GM23248 (cell line): Measurements from ENCODE around the gene UBTD1. TPM values are rescaled to one million over a fixed set of nuclear protein-coding genes. Genes with fewer than 3 reads are reported as not detected.

Source experiments
- DNase-seq: peaks from one replicate; pipeline ENCODE4 v3.0.0-alpha.2; 2015
- H2AFZ ChIP-seq: fragments of 200-600 bp; sonication (generic); 2 replicates; pipeline ENCODE4 v1.6.1; 2016; ENCODE audit warnings: antibody characterized with exemption
- H3F3A ChIP-seq: fragments of 200-600 bp; sonication (generic); 2 replicates; pipeline ENCODE4 v1.6.1; 2016; ENCODE audit warnings: mild to moderate bottlenecking, antibody characterized with exemption, mixed run types; ENCODE audit not compliant: insufficient read depth
- H3K27ac ChIP-seq: fragments of 200-600 bp; sonication (generic); 2 replicates; pipeline ENCODE4 v1.5.1; 2016; ENCODE audit warnings: mild to moderate bottlenecking
- H3K27me3 ChIP-seq: fragments of 200-600 bp; sonication (generic); replicated peaks from 2 replicates; pipeline ENCODE4 v1.6.1; 2016; ENCODE audit warnings: mild to moderate bottlenecking; ENCODE audit not compliant: insufficient read depth
- H3K36me3 ChIP-seq: fragments of 200-600 bp; sonication (generic); 2 replicates; pipeline ENCODE4 v1.6.1; 2016; ENCODE audit warnings: low read depth, mild to moderate bottlenecking
- H3K4me1 ChIP-seq: fragments of 200-600 bp; sonication (generic); 2 replicates; pipeline ENCODE4 v1.6.1; 2016; ENCODE audit warnings: mild to moderate bottlenecking; ENCODE audit not compliant: insufficient read depth
- H3K4me2 ChIP-seq: fragments of 200-600 bp; sonication (generic); one replicate; pipeline ENCODE4 v1.6.1; 2016; ENCODE audit warnings: mild to moderate bottlenecking; ENCODE audit not compliant: unreplicated experiment
- H3K4me3 ChIP-seq: fragments of 200-600 bp; sonication (generic); 2 replicates; pipeline ENCODE4 v1.5.1; 2016; ENCODE audit warnings: mild to moderate bottlenecking
- H3K79me2 ChIP-seq: fragments of 200-600 bp; sonication (generic); 2 replicates; pipeline ENCODE4 v1.6.1; 2016; ENCODE audit warnings: mild to moderate bottlenecking; ENCODE audit not compliant: insufficient read depth
- H3K9ac ChIP-seq: fragments of 200-600 bp; sonication (generic); 2 replicates; pipeline ENCODE4 v1.6.1; 2016; ENCODE audit warnings: mild to moderate bottlenecking
- H3K9me2 ChIP-seq: fragments of 200-600 bp; sonication (generic); 2 replicates; pipeline ENCODE4 v1.6.1; 2016; ENCODE audit warnings: mixed run types, mild to moderate bottlenecking, moderate library complexity; ENCODE audit not compliant: insufficient read depth
- H3K9me3 ChIP-seq: fragments of 200-600 bp; sonication (generic); one replicate; pipeline ENCODE4 v1.6.1; 2017; ENCODE audit warnings: low read depth
- H4K20me1 ChIP-seq: fragments of 200-600 bp; sonication (generic); 2 replicates; pipeline ENCODE4 v1.6.0; 2016; ENCODE audit not compliant: insufficient read depth
- EZH2 ChIP-seq: fragments of 200-600 bp; sonication (generic); IDR thresholded peaks from 2 replicates; pipeline ENCODE4 v1.6.1; 2018; ENCODE audit warnings: antibody characterized with exemption, mild to moderate bottlenecking; ENCODE audit not compliant: insufficient read depth, poor library complexity, severe bottlenecking
- EZH2phosphoT487 ChIP-seq: fragments of 200-600 bp; sonication (generic); IDR thresholded peaks from 2 replicates; pipeline ENCODE4 v1.6.1; 2018; ENCODE audit warnings: antibody characterized with exemption, moderate library complexity, mild to moderate bottlenecking, low read depth; ENCODE audit not compliant: insufficient read depth
- WGBS, 2 experiments: methylation state at CpG; one replicate each; pipeline ENCODE4 v1.1.6; 2015 to 2017; ENCODE audit warnings: low lambda C conversion rate in 2 of 2, low coverage in 1 of 2; ENCODE audit errors: missing lambda C conversion rate in 2 of 2; 5-methylcytosine and 5-hydroxymethylcytosine counted together
- in situ Hi-C: fragments of 300-500 bp; cut with MboI; formaldehyde crosslinking; loops from 2 replicates; pipeline ENCODE4 v1.15.0; 2020
- polyA plus RNA-seq: library from polyadenylated mRNA; unstranded; fragments of >200 nt; fragmentation: Nextera tagmentation; extraction: Ambion mirVana; gene quantifications from 2 replicates; pipeline ENCODE4 v1.2.1, GENCODE V29; 2016
- total RNA-seq: library from RNA; depleted of rRNA; stranded (reverse); fragments of >200 nt; shearing (Covaris generic); gene quantifications from 2 replicates; pipeline ENCODE4 v1.2.3, GENCODE V29; 2014; rRNA removed

Gene UBTD1, protein sequence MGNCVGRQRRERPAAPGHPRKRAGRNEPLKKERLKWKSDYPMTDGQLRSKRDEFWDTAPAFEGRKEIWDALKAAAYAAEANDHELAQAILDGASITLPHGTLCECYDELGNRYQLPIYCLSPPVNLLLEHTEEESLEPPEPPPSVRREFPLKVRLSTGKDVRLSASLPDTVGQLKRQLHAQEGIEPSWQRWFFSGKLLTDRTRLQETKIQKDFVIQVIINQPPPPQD
- 16.2 and 20.8 TPM in 2 replicates for total RNA-seq
- polyA plus RNA-seq, result 27.2 and 29.8 TPM in 2 replicates

DNA sequence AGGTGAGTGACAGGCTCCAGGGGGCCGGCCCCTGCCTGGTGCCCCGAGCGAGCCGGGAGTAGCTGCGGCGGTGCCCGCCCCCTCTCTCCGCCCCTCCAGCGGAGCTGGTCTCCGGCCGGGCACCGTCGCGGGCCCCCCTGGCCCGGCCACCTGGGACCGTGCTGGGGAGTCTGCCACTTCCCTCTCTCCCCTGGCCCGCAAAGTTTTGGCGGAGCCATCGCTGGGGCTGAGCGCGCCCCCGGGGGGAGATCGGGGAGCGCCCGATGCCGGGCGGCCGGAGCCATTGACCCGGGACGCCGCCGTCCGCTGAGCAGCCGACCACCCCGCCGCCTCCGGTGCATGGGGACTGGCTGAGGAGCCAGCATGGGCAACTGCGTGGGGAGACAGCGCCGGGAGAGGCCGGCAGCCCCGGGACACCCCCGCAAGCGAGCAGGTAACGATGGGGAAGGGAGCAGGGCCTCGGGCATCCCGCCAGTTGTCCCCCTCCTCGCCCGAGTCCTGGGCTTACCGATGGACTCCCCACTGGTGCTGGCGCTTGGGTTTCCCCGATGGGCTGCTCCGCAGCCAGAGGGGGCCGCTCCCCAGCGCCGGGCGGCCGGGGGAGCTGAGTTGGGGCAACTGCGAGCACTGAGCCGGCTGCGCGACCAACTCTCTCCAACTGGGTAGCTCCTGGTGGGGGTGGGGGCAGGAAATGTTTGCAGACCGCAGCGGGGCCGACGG, at the start of gene UBTD1:
Gene UBTD1, plus strand, starts transcription at position 84 of the 720 bp plus-strand sequence. Its CDS starts 280 bp downstream, at position 364.
- peaks cover 26% of the 10 kb centered on the region for H3F3A ChIP-seq
- WGBS, 2 experiments, result 2% methylated on average over 44 to 50 of the region's 66 CpGs
- peaks cover 28% of the 10 kb centered on the region for H3K4me1 ChIP-seq
- H3K36me3 ChIP-seq, result 0 out of 2 replicates have a peak, but pooled peaks cover 4% of the 10 kb centered on the region
- no peak for TF ChIP-seq EZH2
- no peak for TF ChIP-seq EZH2phosphoT487
- H3K4me3 ChIP-seq, result peak within 1 kb of the TSS; percentile 92
- H4K20me1 ChIP-seq, result no peaks in the 10 kb centered on the region; the same call in 1 of the 2 replicates
- H2AFZ ChIP-seq, result peak within 1 kb of the TSS; percentile 81
- no peaks in the 10 kb centered on the region for H3K27me3 ChIP-seq
- peak; percentile 79 for DNase-seq
- peak within 1 kb of the TSS; percentile 97 for H3K9ac ChIP-seq
- no peaks in the 10 kb centered on the region for H3K9me3 ChIP-seq
- in situ Hi-C loops, result no loop called here
- H3K79me2 ChIP-seq, result peaks cover 79% of the 10 kb centered on the region
- peak within 1 kb of the TSS; percentile 97 for H3K4me2 ChIP-seq
- H3K27ac ChIP-seq, result peak within 1 kb of the TSS; percentile 97
- no peaks in the 10 kb centered on the region for H3K9me2 ChIP-seq

DNA sequence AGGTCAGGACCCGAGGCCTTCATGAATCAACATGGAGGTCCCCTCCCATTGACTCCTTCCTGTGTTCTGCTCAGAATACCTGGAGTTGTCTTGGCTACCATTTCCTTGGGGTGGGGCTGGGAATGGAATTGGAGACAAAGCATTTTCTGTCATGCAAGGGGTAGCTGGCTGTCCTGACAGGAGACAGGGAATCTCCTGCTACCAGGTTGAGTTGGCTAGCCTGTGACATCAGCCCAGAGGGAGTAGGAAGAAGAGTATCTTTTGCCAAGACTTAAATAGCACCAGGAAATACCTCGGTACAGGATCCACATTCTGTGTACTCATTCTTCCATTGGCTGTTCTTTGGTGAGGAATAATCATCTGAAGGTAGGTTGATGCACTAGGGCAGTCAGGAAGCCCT, 47.9 kb upstream of the UBTD1 start:
- in situ Hi-C loops, result no loop called here
- no peak overlapping the region for H3K9ac ChIP-seq
- no peaks in the 10 kb centered on the region for H4K20me1 ChIP-seq
- H3K27me3 ChIP-seq, result no peaks in the 10 kb centered on the region
- no peak overlapping the region for H3K4me2 ChIP-seq
- H2AFZ ChIP-seq, result no peak overlapping the region
- peaks cover 95% of the 10 kb centered on the region for H3K79me2 ChIP-seq
- no peaks in the 10 kb centered on the region for H3K9me3 ChIP-seq
- no peak overlapping the region for H3K4me3 ChIP-seq
- peaks cover 23% of the 10 kb centered on the region; the same call in 1 of the 2 replicates for H3K4me1 ChIP-seq
- 86 to 96% methylated on average over 2 of the region's 2 CpGs for WGBS, 2 experiments
- no peaks in the 10 kb centered on the region for H3K9me2 ChIP-seq
- H3F3A ChIP-seq, result peaks cover 23% of the 10 kb centered on the region
- DNase-seq, result peak; percentile 35
- no peak for TF ChIP-seq EZH2
- H3K27ac ChIP-seq, result no peak overlapping the region
- peaks cover 27% of the 10 kb centered on the region for H3K36me3 ChIP-seq

DNA sequence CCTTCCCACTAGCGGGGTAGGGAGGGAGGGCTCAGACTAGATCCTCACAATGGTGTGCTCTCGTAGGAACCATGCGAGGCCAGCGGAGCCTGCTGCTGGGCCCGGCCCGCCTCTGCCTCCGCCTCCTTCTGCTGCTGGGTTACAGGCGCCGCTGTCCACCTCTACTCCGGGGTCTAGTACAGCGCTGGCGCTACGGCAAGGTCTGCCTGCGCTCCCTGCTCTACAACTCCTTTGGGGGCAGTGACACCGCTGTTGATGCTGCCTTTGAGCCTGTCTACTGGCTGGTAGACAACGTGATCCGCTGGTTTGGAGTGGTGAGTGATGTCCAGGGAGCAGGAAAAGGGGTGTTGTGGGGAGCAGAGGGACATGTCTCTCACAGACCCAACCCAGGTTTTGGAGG, 47.1 kb upstream of the UBTD1 start:
- 97% methylated on average over 17 of the region's 17 CpGs for WGBS, 2 experiments
- peaks cover 32% of the 10 kb centered on the region for H3K36me3 ChIP-seq
- H4K20me1 ChIP-seq, result no peaks in the 10 kb centered on the region

DNA sequence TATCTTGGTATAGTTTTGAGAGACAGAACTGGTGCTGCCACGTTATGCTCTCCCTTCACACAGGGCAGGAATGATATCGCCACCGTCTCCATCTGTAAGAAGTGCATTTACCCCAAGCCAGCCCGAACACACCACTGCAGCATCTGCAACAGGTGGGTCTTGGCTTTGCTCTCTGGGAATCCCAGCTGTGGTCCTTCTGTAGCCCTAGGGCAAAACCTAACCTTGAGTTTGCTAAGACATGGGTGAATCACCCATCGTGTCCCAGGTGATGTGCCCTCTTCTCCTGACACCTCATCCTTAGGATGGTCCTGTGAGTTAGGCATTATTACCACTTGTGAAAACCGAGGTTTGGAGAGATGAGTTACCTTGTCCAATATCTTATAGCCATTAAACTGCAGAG, 46.4 kb upstream of the UBTD1 start:
- peaks cover 38% of the 10 kb centered on the region for H3K36me3 ChIP-seq
- peaks cover 81% of the 10 kb centered on the region for H3K79me2 ChIP-seq
- peaks cover 27% of the 10 kb centered on the region for H3F3A ChIP-seq
- H3K9me2 ChIP-seq, result no peaks in the 10 kb centered on the region
- no peaks in the 10 kb centered on the region for H4K20me1 ChIP-seq
- no peak overlapping the region for H3K9ac ChIP-seq
- H3K4me2 ChIP-seq, result no peak overlapping the region
- in situ Hi-C loops, result no loop called here
- H3K4me3 ChIP-seq, result no peak overlapping the region
- H3K27me3 ChIP-seq, result no peaks in the 10 kb centered on the region
- H2AFZ ChIP-seq, result no peak overlapping the region
- DNase-seq, result no peak
- TF ChIP-seq EZH2 (no peak), EZH2phosphoT487 (no peak)
- H3K27ac ChIP-seq, result no peak overlapping the region
- H3K9me3 ChIP-seq, result no peaks in the 10 kb centered on the region
- 85 to 87% methylated on average over 6 of the region's 6 CpGs for WGBS, 2 experiments
- H3K4me1 ChIP-seq, result peaks cover 17% of the 10 kb centered on the region; the same call in 1 of the 2 replicates

More for the DNA sequence above, 47.1 kb upstream of the UBTD1 start:
- H3K9me2 ChIP-seq, result no peaks in the 10 kb centered on the region
- no peak overlapping the region for H3K4me2 ChIP-seq
- H3K4me3 ChIP-seq, result no peak overlapping the region
- H3K9me3 ChIP-seq, result no peaks in the 10 kb centered on the region
- no peak for TF ChIP-seq EZH2phosphoT487
- no peak for TF ChIP-seq EZH2
- peaks cover 89% of the 10 kb centered on the region for H3K79me2 ChIP-seq
- peaks cover 23% of the 10 kb centered on the region for H3F3A ChIP-seq
- H3K27me3 ChIP-seq, result no peaks in the 10 kb centered on the region
- H3K9ac ChIP-seq, result no peak overlapping the region
- H3K4me1 ChIP-seq, result peaks cover 23% of the 10 kb centered on the region; the same call in 1 of the 2 replicates
- in situ Hi-C loops, result no loop called here
- no peak for DNase-seq
- H2AFZ ChIP-seq, result no peak overlapping the region
- no peak overlapping the region for H3K27ac ChIP-seq
